AG08395 (cell line): ENCODE data around the gene COLEC11.
"Not testable (repeated sequence)": the region's sequence is repeated elsewhere in the genome, so short reads cannot be mapped to it uniquely, and the experiment has no call there.

ENCODE experiments used
- DNase-seq: peaks from one replicate; pipeline ENCODE4 v3.0.0; 2012; ENCODE audit warnings: mixed read lengths, low spot score

COLEC11 gene

GRCh38 chr2:3606028-3606369 is 11.1 kb downstream of the COLEC11 start:
- DNase-seq = no peak

- no peak for DNase-seq
Measured at GRCh38 chr2:3606370-3607201, 11.7 kb downstream of the COLEC11 start.

- no peak for DNase-seq
Measured at GRCh38 chr2:3608373-3609278, 13.7 kb downstream of the COLEC11 start.

GRCh38 chr2:3609279-3609673 is 14.4 kb downstream of the COLEC11 start:
- DNase-seq = not testable (repeated sequence)

- no peak for DNase-seq
Measured at GRCh38 chr2:3610415-3610814, 15.5 kb downstream of the COLEC11 start.

- DNase-seq = no peak
Measured at GRCh38 chr2:3610881-3611505, 16.1 kb downstream of the COLEC11 start.

GRCh38 chr2:3611589-3611988 is 16.7 kb downstream of the COLEC11 start:
- no peak for DNase-seq

GRCh38 chr2:3612639-3613523 is 18.0 kb downstream of the COLEC11 start:
- no peak for DNase-seq

GRCh38 chr2:3613524-3613905 is 18.6 kb downstream of the COLEC11 start:
- no peak for DNase-seq

- not testable (repeated sequence) for DNase-seq
Measured at GRCh38 chr2:3614743-3615142, 19.8 kb downstream of the COLEC11 start.

- DNase-seq = not testable (repeated sequence)
Measured at GRCh38 chr2:3615541-3616200, 20.8 kb downstream of the COLEC11 start.

GRCh38 chr2:3616435-3617197 is 21.7 kb downstream of the COLEC11 start:
- not testable (repeated sequence) for DNase-seq

GRCh38 chr2:3617198-3617890 is 22.4 kb downstream of the COLEC11 start:
- no peak for DNase-seq

GRCh38 chr2:3618367-3618766 is 23.5 kb downstream of the COLEC11 start:
- DNase-seq = no peak

- DNase-seq = no peak
Measured at GRCh38 chr2:3619033-3619432, 24.1 kb downstream of the COLEC11 start.

GRCh38 chr2:3619661-3620060 is 24.7 kb downstream of the COLEC11 start:
- DNase-seq = not testable (repeated sequence)

- DNase-seq = no peak
Measured at GRCh38 chr2:3620834-3621233, 25.9 kb downstream of the COLEC11 start.

- DNase-seq = no peak
Measured at GRCh38 chr2:3622967-3623366, 28.1 kb downstream of the COLEC11 start.

- no peak for DNase-seq
Measured at GRCh38 chr2:3624059-3624794, 29.3 kb downstream of the COLEC11 start.
